Gastroesophageal sphincter (tissue), 3 donors: ENCODE measurements around the gene CYB5R4.

Experiments
- CTCF ChIP-seq, 4 experiments: fragments of 200-600 bp in 2 of 4; fragments of 450-650 bp in 2 of 4; sonication (generic) in 1 of 4; IDR thresholded peaks; one replicate each; pipeline ENCODE4 v1.5.1; 2017 to 2019; ENCODE audit warnings: antibody characterized with exemption in 4 of 4, mild to moderate bottlenecking in 2 of 4, moderate library complexity in 2 of 4
- POLR2A ChIP-seq, 2 donors: fragments of 450-650 bp; IDR thresholded peaks; one replicate each; pipeline ENCODE4 v1.6.1; 2017; ENCODE audit warnings: antibody characterized with exemption in 2 of 2, mild to moderate bottlenecking in 2 of 2, moderate library complexity in 1 of 2

GRCh38 chr6:83847179-83847578 is 12.3 kb upstream of the CYB5R4 start:
- TF ChIP-seq CTCF (IDR thresholded peaks at IDR 0.05) (no peak), POLR2A (IDR thresholded peaks at IDR 0.05) (no peak)
